GM23338 (cell line): ENCODE data around the gene FKBP5. TPM values are rescaled to one million over a fixed set of nuclear protein-coding genes. Genes with fewer than 3 reads are reported as not detected.

ENCODE experiments used
- CREB1 ChIP-seq: fragments of 250-450 bp; sonication (Bioruptor Pico); IDR thresholded peaks from 2 replicates; pipeline ENCODE4 v1.5.0; 2020; ENCODE audit warnings: low read depth, mild to moderate bottlenecking, moderate library complexity
- EZH2 ChIP-seq: fragments of 200-600 bp; sonication (generic); IDR thresholded peaks from one replicate; pipeline ENCODE4 v1.8.0; 2017; ENCODE audit warnings: antibody characterized with exemption, mild to moderate bottlenecking, low read depth; ENCODE audit not compliant: unreplicated experiment
- EZH2phosphoT487 ChIP-seq: fragments of 200-600 bp; sonication (generic); IDR thresholded peaks from one replicate; pipeline ENCODE4 v1.8.1; 2018; ENCODE audit warnings: antibody characterized with exemption; ENCODE audit not compliant: unreplicated experiment
- JUNB ChIP-seq: IDR thresholded peaks from one replicate; pipeline ENCODE4 v1.6.1; 2016; ENCODE audit warnings: antibody characterized with exemption; ENCODE audit not compliant: unreplicated experiment
- POLR2AphosphoS5 ChIP-seq: IDR thresholded peaks from 2 replicates; pipeline ENCODE4 v1.6.1; 2016; ENCODE audit warnings: antibody characterized with exemption, low read depth
- REST ChIP-seq: IDR thresholded peaks from one replicate; pipeline ENCODE4 v1.6.1; 2018; ENCODE audit warnings: antibody characterized with exemption; ENCODE audit not compliant: unreplicated experiment
- STAT1 ChIP-seq: IDR thresholded peaks from one replicate; pipeline ENCODE4 v1.6.1; 2016; ENCODE audit warnings: antibody characterized with exemption; ENCODE audit not compliant: unreplicated experiment
- ZNF114 ChIP-seq: fragments of 250-450 bp; sonication (Bioruptor Pico); IDR thresholded peaks from 2 replicates; pipeline ENCODE4 v1.5.0; 2020; ENCODE audit warnings: mild to moderate bottlenecking, moderate library complexity
- ZNF462 ChIP-seq: fragments of 250-450 bp; sonication (Bioruptor Pico); IDR thresholded peaks from 2 replicates; pipeline ENCODE4 v1.5.0; 2020; ENCODE audit warnings: mild to moderate bottlenecking, moderate library complexity
- polyA plus RNA-seq: library from polyadenylated mRNA; unstranded; fragments of >200 nt; fragmentation: Nextera tagmentation; extraction: Ambion mirVana; gene quantifications from 2 replicates; pipeline ENCODE4 v1.2.1, GENCODE V29; 2016
- total RNA-seq: library from RNA; depleted of rRNA; stranded (reverse); fragments of >200 nt; shearing (Covaris generic); gene quantifications from 2 replicates; pipeline ENCODE4 v1.2.3, GENCODE V29; 2014

FKBP5 gene
- total and polyA plus RNA-seq, 2 experiments from 2014 or later = 19.8 to 28.6 TPM

- TF ChIP-seq ZNF462 (CRISPR knock-in tag) (no peak), EZH2phosphoT487 (no peak), REST (no peak), EZH2 (no peak), STAT1 (no peak), ZNF114 (CRISPR knock-in tag) (no peak), JUNB (no peak), CREB1 (CRISPR knock-in tag) (no peak), POLR2AphosphoS5 (no peak)
Measured at GRCh38 chr6:35594503-35595186, 94.1 kb downstream of the FKBP5 start (continued).
